K562 (cell line): ENCODE data around the gene WNT16. TPM values are rescaled to one million over a fixed set of nuclear protein-coding genes. Genes with fewer than 3 reads are reported as not detected.

Source experiments
- ATAC-seq: fragments of 200-7000 bp; cut with Tn5 transposase; 3 replicates; pipeline ENCODE4 v1.9.1; 2020; ENCODE audit warnings: moderate library complexity
- BruUV-seq: library from RNA; stranded (reverse); fragments of 400-500 nt; replicated peaks from 2 replicates; lab custom pipeline; 2021; lab: Mats Ljungman, UMichigan
- CTCF ChIA-PET: fragments of 300-600 bp; formaldehyde crosslinking; extraction: SDS; loops from one replicate; lab custom pipeline; 2021; ENCODE audit warnings: low intra/inter-chr PET ratio; lab: Yijun Ruan, JAX
- POLR2A ChIA-PET: fragments of 300-600, 350-650 bp; sonication (Branson Sonifier 250); formaldehyde crosslinking; extraction: SDS; loops from one replicate; lab custom pipeline; 2021; ENCODE audit warnings: antibody characterized with exemption, inconsistent platforms; lab: Yijun Ruan, JAX
- DNase-seq, 4 experiments: peaks; one replicate each; pipeline versions ENCODE4 v3.0.0 to v3.0.0-alpha.2; 2011 to 2018; ENCODE audit warnings: low spot score in 3 of 4, mixed read lengths in 3 of 4; ENCODE audit errors: extremely low read depth in 1 of 4
- FAIRE-seq: peaks from 2 replicates; lab custom pipeline; 2011; peaks lifted over from hg19 to GRCh38; lab: Jason Lieb, UNC
- H2AFZ ChIP-seq: 2 replicates; pipeline ENCODE4 v1.6.0; 2011; ENCODE audit warnings: low read depth, low read length, control low read depth, inconsistent platforms
- H3K27ac ChIP-seq: fragments of 200-600 bp; 3 replicates; pipeline ENCODE4 v1.8.0; 2011; ENCODE audit warnings: low read depth, mild to moderate bottlenecking, control low read depth, inconsistent platforms, low read length, moderate library complexity, mixed read lengths; ENCODE audit errors: extremely low read depth
- H3K27me3 ChIP-seq, 2 experiments: fragments of 300-600 bp in 1 of 2; 2 replicates in 1 of 2; 3 replicates in 1 of 2; pipeline versions ENCODE4 v1.6.0 to v1.8.0; 2011; ENCODE audit warnings: inconsistent platforms in 2 of 2, low read length in 2 of 2, mild to moderate bottlenecking in 1 of 2, mixed read lengths in 1 of 2, moderate library complexity in 1 of 2; ENCODE audit not compliant: control insufficient read depth in 2 of 2, insufficient read depth in 2 of 2
- H3K36me3 ChIP-seq: fragments of 300-600 bp; 3 replicates; pipeline ENCODE4 v1.8.0; 2011; ENCODE audit warnings: mild to moderate bottlenecking, low read length, inconsistent platforms; ENCODE audit not compliant: control insufficient read depth, insufficient read depth
- H3K4me1 ChIP-seq, 2 experiments: fragments of 200-600 bp in 1 of 2; replicated peaks in 1 of 2; 2 replicates in 1 of 2; 3 replicates in 1 of 2; pipeline versions ENCODE4 v1.5.1 to v1.8.0; 2011; ENCODE audit warnings: inconsistent platforms in 2 of 2, low read length in 2 of 2, mild to moderate bottlenecking in 1 of 2, mixed read lengths in 1 of 2, moderate library complexity in 1 of 2; ENCODE audit not compliant: control insufficient read depth in 2 of 2, insufficient read depth in 2 of 2
- H3K4me2 ChIP-seq: 2 replicates; pipeline ENCODE4 v1.6.1; 2011; ENCODE audit warnings: low read length, control low read depth, inconsistent platforms, mixed read lengths; ENCODE audit not compliant: insufficient read depth
- H3K4me3 ChIP-seq: fragments of 200-600 bp; sonication (generic), shearing (Covaris generic); 2 replicates; pipeline ENCODE4 v1.5.1; 2016; ENCODE audit warnings: control low read depth, inconsistent platforms
- H3K79me2 ChIP-seq: fragments of 200-600 bp; 3 replicates; pipeline ENCODE4 v1.8.0; 2011; ENCODE audit warnings: low read length, inconsistent platforms; ENCODE audit not compliant: control insufficient read depth, insufficient read depth
- H3K9ac ChIP-seq, 2 experiments: 2 replicates each; pipeline versions ENCODE4 v1.6.0 to v1.6.1; 2011; ENCODE audit warnings: low read depth in 2 of 2, low read length in 2 of 2, control low read depth in 1 of 2, inconsistent platforms in 1 of 2, mild to moderate bottlenecking in 1 of 2, mixed read lengths in 1 of 2; ENCODE audit not compliant: insufficient read depth in 1 of 2
- H3K9me1 ChIP-seq: one replicate; pipeline ENCODE4 v1.6.0; 2011; ENCODE audit warnings: inconsistent platforms, mild to moderate bottlenecking, low read length, moderate library complexity; ENCODE audit not compliant: control insufficient read depth, insufficient read depth
- H3K9me3 ChIP-seq: replicated peaks from 2 replicates; pipeline ENCODE4 v1.5.1; 2011; ENCODE audit warnings: low read depth, low read length, inconsistent platforms; ENCODE audit not compliant: control insufficient read depth, insufficient read depth
- H4K20me1 ChIP-seq: replicated peaks from 2 replicates; pipeline ENCODE4 v1.6.1; 2011; ENCODE audit warnings: low read length, inconsistent platforms, mixed read lengths; ENCODE audit not compliant: control insufficient read depth, insufficient read depth
- BDP1 ChIP-seq: IDR thresholded peaks from 3 replicates; pipeline ENCODE4 v1.6.1; 2011; ENCODE audit not compliant: insufficient read length, insufficient read depth
- CREB3 ChIP-seq: fragments of 450-650 bp; conservative IDR thresholded peaks from 2 replicates; pipeline ENCODE4 v1.6.1; 2016; ENCODE audit warnings: missing genetic modification characterization, low read depth, mild to moderate bottlenecking, missing compliant biosample characterization, moderate library complexity
- MYC ChIP-seq, 2 experiments: fragments of 250-450 bp in 1 of 2; sonication (Bioruptor Pico) in 1 of 2; IDR thresholded peaks; 2 replicates each; pipeline versions ENCODE4 v1.5.1 to v1.6.1; 2012 to 2021; ENCODE audit warnings: low read depth in 2 of 2, borderline replicate concordance in 1 of 2, improper control_type of control experiment in 1 of 2, low read length in 1 of 2, mild to moderate bottlenecking in 1 of 2, moderate library complexity in 1 of 2
- PRMT5 ChIP-seq: sonication (generic); formaldehyde crosslinking; IDR thresholded peaks from 2 replicates; pipeline ENCODE4 v1.5.0; 2020; ENCODE audit warnings: missing genetic modification reagents
- TCF7L2 ChIP-seq: fragments of 150-350 bp; IDR thresholded peaks from 2 replicates; pipeline ENCODE4 v1.6.1; 2016; ENCODE audit warnings: low read depth, mild to moderate bottlenecking, low read length, moderate library complexity
- ZNF23 ChIP-seq: fragments of 250-450 bp; sonication (Bioruptor Pico); IDR thresholded peaks from 2 replicates; pipeline ENCODE4 v1.4.0; 2020; ENCODE audit warnings: mild to moderate bottlenecking
- WGBS: fragments of 100-300 bp; shearing (Covaris generic); methylation state at CpG from one replicate; pipeline ENCODE4 v1.1.6; 2016; ENCODE audit warnings: low coverage, mixed read lengths; ENCODE audit not compliant: insufficient coverage; ENCODE audit errors: missing lambda C conversion rate; 5-methylcytosine and 5-hydroxymethylcytosine counted together
- in situ Hi-C: fragments of 300-500 bp; cut with MboI; formaldehyde crosslinking; loops from 4 replicates; pipeline ENCODE4 v1.15.0; 2018; ENCODE audit warnings: inconsistent platforms, mixed read lengths
- intact Hi-C: fragments of 100-400 bp; cut with micrococcal nuclease; formaldehyde crosslinking; loops from 2 replicates; pipeline ENCODE4 v1.14.2; 2022
- polyA plus RNA-seq, 8 experiments: library from polyadenylated mRNA; depleted of rRNA in 4 of 8; stranded (reverse) in 5 of 8; unstranded in 3 of 8; fragments of >200 nt; fragmentation: Nextera tagmentation in 2 of 8; fragmentation: Illumina TruSeq in 1 of 8; extraction: Ambion mirVana in 2 of 8; extraction: Trizol in 1 of 8; gene quantifications; 2 replicates each; pipeline versions ENCODE4 v1.2.1 to v1.2.3, GENCODE V29; 2011 to 2014; ENCODE audit warnings: inconsistent platforms in 1 of 8, missing spikeins in 1 of 8
- total RNA-seq, 7 experiments: library from RNA; depleted of rRNA in 6 of 7; stranded (reverse); fragments of >200 nt in 6 of 7; fragmentation: Illumina TruSeq in 2 of 7; extraction: Trizol in 2 of 7; gene quantifications; 2 replicates each; pipeline versions ENCODE4 v1.2.1 to v1.2.3, GENCODE V29; 2011 to 2021; ENCODE audit warnings: low replicate concordance in 1 of 7
- TF ChIP-seq, protein P1 (sequence below): sonication (generic); formaldehyde crosslinking; IDR thresholded peaks from 2 replicates; pipeline ENCODE4 v1.8.1; 2023; ENCODE audit warnings: mild to moderate bottlenecking, missing genetic modification reagents, moderate library complexity
- TF ChIP-seq, protein P2 (sequence below): IDR thresholded peaks from 2 replicates; pipeline ENCODE4 v1.6.1; 2011; ENCODE audit warnings: borderline replicate concordance, low read depth, mild to moderate bottlenecking, moderate library complexity, low read length; ENCODE audit not compliant: insufficient read depth, poor library complexity, severe bottlenecking

Gene WNT16
- total and polyA plus RNA-seq, 9 of the 15 experiments (the other 6 are each of a cell fraction or from before 2014, with no cell fraction given), result 0.06 to 0.07 TPM; not detected in 7

DNA sequence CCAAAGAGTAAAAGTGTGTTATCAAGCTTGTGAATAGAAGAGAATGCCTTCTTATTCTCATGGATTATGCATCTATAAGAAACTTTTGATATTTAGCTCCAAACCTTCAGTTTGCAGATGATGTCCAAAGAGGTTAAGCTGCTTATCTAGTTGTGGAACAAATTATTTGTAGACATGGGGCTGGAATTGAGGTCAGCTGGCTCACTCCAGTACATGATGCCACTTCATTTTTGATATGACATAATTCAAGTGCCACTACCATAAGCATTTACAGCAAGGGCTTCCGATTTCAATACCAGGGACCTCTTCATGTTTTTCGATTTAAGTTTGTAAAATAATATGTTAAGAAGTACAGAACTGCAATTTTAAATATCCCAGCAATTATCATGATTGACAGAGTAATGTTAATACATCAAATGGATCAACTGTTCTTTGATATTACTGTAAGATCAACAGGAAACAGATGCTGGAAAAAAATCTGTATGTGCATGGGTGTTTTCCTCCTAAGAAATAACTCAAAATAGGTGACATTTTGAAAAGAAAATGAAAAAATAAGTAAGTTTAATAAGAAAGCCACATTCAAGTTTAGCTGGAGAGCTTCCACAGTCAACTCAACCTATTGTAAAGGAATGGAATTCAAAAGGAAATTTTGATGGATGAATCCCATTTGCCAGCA is 54.6 kb downstream of the WNT16 start (continued):
- TF ChIP-seq, protein P1, sequence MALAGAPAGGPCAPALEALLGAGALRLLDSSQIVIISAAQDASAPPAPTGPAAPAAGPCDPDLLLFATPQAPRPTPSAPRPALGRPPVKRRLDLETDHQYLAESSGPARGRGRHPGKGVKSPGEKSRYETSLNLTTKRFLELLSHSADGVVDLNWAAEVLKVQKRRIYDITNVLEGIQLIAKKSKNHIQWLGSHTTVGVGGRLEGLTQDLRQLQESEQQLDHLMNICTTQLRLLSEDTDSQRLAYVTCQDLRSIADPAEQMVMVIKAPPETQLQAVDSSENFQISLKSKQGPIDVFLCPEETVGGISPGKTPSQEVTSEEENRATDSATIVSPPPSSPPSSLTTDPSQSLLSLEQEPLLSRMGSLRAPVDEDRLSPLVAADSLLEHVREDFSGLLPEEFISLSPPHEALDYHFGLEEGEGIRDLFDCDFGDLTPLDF (CRISPR knock-in tag), result no peak
- no peak for TF ChIP-seq CREB3 (tag)

- H3K9ac ChIP-seq, result no peak overlapping the region
Measured at GRCh38 chr7:121384265-121384664, 55.5 kb downstream of the WNT16 start.

More at GRCh38 chr7:121384265-121384664, 55.5 kb downstream of the WNT16 start:
- ATAC-seq, result no peak
- no peak for DNase-seq
- in situ Hi-C loops, result no loop called here
- intact Hi-C loops, result no loop called here
- Histone ChIP-seq H4K20me1 (no peaks in the 10 kb centered on the region), H3K79me2 (peaks cover 60% of the 10 kb centered on the region), H3K27me3 (no peaks in the 10 kb centered on the region), H3K36me3 (peaks cover 23% of the 10 kb centered on the region), H2AFZ (no peak overlapping the region), H3K9me3 (no peaks in the 10 kb centered on the region), H3K4me1 (no peaks in the 10 kb centered on the region), H3K27ac (no peak overlapping the region), H3K4me2 (no peak overlapping the region), H3K4me3 (no peak overlapping the region), H3K9me1 (no peaks in the 10 kb centered on the region)
- TF ChIP-seq PRMT5 (CRISPR knock-in tag), result no peak
- TF ChIP-seq BDP1, result no peak
- no peak for TF ChIP-seq MYC (IDR thresholded peaks at IDR 0.05; ENCODE audit: low read depth, low read length)
- TF ChIP-seq MYC (CRISPR knock-in tag; IDR thresholded peaks at IDR 0.05; ENCODE audit: borderline replicate concordance, low read depth), result no peak
- no peak for TF ChIP-seq TCF7L2
- TF ChIP-seq, protein P2, sequence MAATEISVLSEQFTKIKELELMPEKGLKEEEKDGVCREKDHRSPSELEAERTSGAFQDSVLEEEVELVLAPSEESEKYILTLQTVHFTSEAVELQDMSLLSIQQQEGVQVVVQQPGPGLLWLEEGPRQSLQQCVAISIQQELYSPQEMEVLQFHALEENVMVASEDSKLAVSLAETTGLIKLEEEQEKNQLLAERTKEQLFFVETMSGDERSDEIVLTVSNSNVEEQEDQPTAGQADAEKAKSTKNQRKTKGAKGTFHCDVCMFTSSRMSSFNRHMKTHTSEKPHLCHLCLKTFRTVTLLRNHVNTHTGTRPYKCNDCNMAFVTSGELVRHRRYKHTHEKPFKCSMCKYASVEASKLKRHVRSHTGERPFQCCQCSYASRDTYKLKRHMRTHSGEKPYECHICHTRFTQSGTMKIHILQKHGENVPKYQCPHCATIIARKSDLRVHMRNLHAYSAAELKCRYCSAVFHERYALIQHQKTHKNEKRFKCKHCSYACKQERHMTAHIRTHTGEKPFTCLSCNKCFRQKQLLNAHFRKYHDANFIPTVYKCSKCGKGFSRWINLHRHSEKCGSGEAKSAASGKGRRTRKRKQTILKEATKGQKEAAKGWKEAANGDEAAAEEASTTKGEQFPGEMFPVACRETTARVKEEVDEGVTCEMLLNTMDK, result no peak
- TF ChIP-seq ZNF23 (CRISPR knock-in tag), result no peak
- BruUV-seq, result no TSS peak
- no peak for FAIRE-seq
- ChIA-PET CTCF (no interaction called here), POLR2A (interaction anchor here (1.2 to 6.3 kb wide), 3 partner anchors 10 to 11 kb away, joined by 3 to 55 read pairs (median 4); partner anchors contain the start of gene FAM3C)
- WGBS, result 77% methylated on average over 2 of the region's 2 CpGs
